Activated gamma-delta T cell (primary cell): ENCODE measurements around the gene TRIM31.
A peak's percentile ranks its signal among the peaks of the same experiment; 100 is the strongest.

Source experiments
- DNase-seq: peaks from one replicate; lab custom pipeline; 2025; lab: John Stamatoyannopoulos, UW

Gene TRIM31

DNA sequence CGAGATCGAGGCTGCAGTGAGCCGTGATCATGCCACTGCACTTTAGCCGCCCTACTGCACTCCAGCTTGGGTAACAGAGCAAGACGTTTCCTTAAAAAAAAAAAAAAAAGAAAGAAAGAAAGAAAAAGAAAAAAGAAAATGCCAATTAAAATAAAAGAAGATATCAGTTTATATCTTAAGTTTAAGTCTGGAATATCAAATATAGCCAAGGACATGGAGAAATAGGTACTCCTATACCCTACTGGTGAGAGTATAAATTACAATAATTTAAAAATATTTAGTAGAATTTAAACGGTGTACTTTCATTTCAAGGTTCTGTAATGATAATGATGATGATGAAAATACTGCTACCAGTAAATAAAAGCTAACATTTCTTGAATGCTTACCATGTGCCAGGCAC, 3.8 kb upstream of the TRIM31 start:
- no peak for DNase-seq

GRCh38 chr6:30113841-30114240, 951 bp upstream of the TRIM31 start:
- DNase-seq = no peak

- DNase-seq = no peak
These were observed 392 bp downstream of the TRIM31 start for GRCh38 chr6:30112402-30112994.

GRCh38 chr6:30111266-30111856, 1.5 kb downstream of the TRIM31 start:
- DNase-seq = no peak

DNA sequence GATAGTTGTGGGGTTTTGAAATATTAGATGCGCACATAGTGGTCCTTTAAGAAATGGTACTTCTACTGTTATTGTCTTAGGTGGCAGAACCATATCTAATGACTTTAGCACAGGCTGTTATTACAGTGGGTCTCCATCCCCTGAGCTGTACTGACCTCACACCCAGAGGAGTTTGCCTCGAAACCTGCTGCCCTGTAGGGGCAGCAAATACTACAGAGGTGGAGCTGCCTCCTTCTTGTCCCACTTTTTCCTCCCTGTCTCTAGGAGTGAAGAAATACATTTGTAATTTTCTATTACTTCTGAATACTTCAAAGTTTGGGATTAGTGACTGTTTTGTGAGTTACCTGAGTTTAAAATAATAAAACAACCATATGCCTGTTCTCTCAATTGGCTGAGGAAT, 8.2 kb downstream of the TRIM31 start:
- no peak for DNase-seq

DNA sequence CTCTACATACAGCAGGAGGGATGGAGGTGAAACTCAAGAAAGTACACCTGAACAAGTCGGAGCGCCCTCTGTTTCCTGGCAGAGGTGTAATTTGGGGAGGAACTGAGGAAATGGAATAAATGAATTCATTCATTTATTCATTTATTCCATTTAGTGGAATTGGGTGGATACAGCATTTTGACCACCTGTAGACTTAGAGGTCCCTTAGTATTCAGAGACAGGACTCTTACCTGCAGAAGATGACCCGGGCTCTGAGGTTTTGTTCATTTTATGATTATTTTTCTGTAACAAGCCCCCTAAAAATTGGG, 9.1 kb downstream of the TRIM31 start:
- no peak for DNase-seq

DNA sequence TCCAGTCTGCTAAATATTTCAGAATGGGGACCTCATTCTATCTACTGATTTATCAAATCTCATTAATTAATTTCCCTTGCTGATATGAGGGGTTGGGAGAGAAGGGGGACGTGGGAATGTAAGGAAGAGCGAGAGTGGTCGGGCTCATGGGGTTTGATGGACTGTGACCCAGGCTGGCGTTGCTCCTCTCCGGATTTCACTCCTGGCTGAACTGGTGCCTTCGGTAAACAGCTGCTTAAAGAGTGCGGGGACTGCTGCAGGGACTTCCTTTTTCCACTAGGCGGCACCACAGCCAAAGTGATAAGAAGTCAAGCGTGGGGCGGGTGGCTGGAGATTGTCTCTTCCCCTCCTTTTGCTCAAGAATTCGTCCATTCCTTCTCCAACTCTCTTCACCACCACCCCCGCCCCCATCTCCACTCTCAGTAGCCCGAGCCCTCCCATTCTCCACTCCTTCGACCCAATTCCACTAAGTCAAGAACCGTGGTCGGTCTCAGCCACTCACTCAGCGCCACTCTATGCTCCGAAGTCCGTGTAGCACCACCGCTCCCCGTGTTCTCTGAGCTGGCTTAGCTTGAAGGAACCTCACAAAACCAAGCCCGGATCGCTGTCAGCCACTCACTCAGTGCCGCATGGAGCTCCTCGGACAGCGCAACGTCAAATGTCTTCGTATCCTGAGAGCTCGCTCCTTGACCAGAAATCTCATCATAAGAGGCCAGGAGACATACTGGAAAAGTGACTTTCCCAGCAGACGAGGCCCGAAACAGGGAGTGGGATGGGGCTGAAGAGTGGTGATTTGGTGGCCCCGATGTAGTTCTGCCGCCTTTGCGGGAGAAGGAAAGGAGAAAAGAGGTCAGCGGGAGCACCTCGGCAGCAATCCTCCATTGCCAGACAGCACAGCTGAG, 9.7 kb downstream of the TRIM31 start:
- DNase-seq = no peak

GRCh38 chr6:30102414-30102969, 10.4 kb downstream of the TRIM31 start:
- DNase-seq = no peak

DNA sequence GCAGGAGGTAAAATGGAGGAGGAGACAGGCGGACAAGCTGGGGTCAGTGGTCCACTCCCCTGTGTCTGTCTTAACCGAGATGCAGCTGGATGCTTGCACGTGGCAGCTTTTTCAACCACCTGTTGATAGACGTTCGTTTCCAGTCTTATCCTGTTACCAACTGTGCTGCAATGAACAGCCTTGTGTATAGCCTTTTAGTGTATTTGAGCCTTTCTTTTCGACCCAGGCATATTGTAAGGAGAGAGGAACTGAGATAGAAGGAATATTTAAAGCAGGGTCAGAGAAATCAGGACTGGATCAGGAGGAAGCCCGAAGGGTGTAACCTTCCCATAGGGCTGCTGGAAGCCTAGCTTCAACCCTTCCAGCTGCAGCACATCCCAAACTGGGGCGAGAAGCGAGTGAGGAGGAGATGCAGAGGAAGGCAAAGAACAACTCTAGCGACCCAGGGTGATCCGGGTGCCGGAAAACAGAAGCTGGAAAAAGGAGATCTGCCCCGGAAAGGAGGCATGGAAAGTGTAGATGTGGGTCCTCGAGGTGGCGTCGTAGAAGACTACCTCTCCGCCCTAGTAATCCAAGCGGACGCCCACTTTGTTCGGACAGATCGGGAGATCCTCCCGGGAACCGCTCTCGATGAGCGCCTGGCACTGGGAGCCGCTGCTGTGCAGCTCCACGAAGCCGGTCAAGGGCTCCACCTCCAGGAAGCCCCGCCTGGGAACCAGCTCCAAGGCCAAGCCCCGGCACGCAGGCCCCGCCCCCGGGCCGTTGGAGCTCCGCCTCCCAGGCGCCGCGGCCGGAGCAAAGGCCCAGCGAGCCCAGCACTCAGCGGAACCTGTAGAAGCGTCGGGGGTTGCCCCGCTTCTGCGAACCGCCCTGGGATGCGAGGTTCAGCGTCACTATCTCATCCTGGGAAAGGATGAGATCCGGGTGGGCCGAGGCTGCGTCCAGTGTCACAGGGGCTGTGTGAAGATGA, 11.2 kb downstream of the TRIM31 start:
- DNase-seq = peak; percentile 44

GRCh38 chr6:30100585-30101443, 12.1 kb downstream of the TRIM31 start:
- DNase-seq = no peak

GRCh38 chr6:30100154-30100553, 12.7 kb downstream of the TRIM31 start:
- DNase-seq = no peak

GRCh38 chr6:30097902-30098768, 14.8 kb downstream of the TRIM31 start:
- no peak for DNase-seq

- no peak for DNase-seq
These were observed 16.1 kb downstream of the TRIM31 start for GRCh38 chr6:30096829-30097228.

DNA sequence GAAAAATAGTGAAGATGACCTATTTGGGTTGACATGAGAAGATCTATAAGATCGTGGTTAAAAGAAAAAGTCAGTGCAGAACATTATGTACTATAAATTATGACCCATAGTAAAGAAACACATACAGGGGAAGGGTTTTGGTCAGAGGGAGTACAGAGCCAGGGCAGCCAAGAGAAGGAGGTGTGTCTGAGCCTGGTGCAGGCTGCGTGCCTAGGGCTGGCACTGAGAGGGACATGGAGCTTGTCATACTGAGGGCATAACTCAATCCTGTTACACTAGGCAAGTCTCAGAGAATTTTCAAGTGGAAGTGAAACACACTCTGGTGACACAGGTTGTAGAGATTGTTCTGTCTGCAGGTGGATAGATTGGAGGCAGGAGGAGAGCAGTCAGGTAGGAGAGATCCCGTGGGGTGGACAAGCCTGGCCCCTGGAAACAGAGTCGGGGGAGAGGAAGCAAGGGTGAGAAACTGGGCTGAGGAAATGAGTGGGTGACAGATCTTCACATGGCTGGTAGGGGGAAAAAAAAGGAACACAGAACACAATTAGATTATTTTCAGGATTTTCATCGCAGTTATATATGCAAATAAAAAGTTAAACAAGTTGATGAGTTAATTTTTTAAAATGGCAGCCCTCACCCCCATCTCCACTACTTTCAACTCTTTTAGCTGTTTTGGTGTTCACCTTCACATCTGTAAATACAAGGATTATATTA, 18.8 kb downstream of the TRIM31 start:
- DNase-seq = no peak

GRCh38 chr6:30092852-30093543, 19.9 kb downstream of the TRIM31 start:
- DNase-seq = no peak

- DNase-seq = no peak
These were observed 21.1 kb downstream of the TRIM31 start for GRCh38 chr6:30091577-30092381.

DNA sequence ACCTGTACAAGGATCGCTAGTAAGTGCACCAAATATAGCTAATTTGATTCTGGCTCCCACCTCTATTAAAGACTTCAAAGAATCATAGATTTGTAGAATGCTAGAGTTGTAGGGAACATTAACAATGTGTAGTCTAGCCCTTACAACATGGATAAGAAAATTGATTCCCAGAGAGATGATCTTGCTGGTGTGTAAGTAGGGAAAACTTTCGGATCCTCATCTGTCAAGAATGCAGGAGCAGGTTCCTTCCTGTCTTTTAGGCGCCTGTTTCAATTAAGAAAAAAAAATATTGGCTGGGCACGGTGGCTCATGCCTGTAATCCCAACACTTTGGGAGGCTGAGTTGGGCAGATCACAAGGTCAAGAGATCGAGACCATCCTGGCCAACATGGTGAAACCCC, 25.0 kb downstream of the TRIM31 start:
- no peak for DNase-seq

GRCh38 chr6:30077218-30077617, 35.7 kb downstream of the TRIM31 start:
- DNase-seq = no peak
